Neural progenitor cell (in vitro differentiated cells): ENCODE measurements around the gene NACAD. TPM values are rescaled to one million over a fixed set of nuclear protein-coding genes. Genes with fewer than 3 reads are reported as not detected.

Experiments
- DNase-seq: peaks from one replicate; pipeline ENCODE4 v3.0.0-alpha.2; 2016; ENCODE audit warnings: low spot score
- H2AFZ ChIP-seq: fragments of 200-600 bp; sonication (generic); replicated peaks from 2 replicates; pipeline ENCODE4 v1.6.1; 2016; ENCODE audit warnings: antibody characterized with exemption
- H3F3A ChIP-seq: fragments of 200-600 bp; sonication (generic); 2 replicates; pipeline ENCODE4 v1.6.1; 2016; ENCODE audit warnings: antibody characterized with exemption, low read depth
- H3K27ac ChIP-seq: fragments of 200-600 bp; sonication (generic); 2 replicates; pipeline ENCODE4 v1.5.1; 2016; ENCODE audit warnings: mild to moderate bottlenecking
- H3K27me3 ChIP-seq: fragments of 200-600 bp; sonication (generic); 2 replicates; pipeline ENCODE4 v1.6.1; 2016; ENCODE audit warnings: mild to moderate bottlenecking, moderate library complexity
- H3K36me3 ChIP-seq: fragments of 200-600 bp; sonication (generic); 2 replicates; pipeline ENCODE4 v1.5.1; 2016
- H3K4me1 ChIP-seq: fragments of 200-600 bp; sonication (generic); 2 replicates; pipeline ENCODE4 v1.6.1; 2016; ENCODE audit warnings: mixed run types
- H3K4me2 ChIP-seq: fragments of 200-600 bp; sonication (generic); 2 replicates; pipeline ENCODE4 v1.6.1; 2016
- H3K4me3 ChIP-seq: fragments of 200-600 bp; sonication (generic); 2 replicates; pipeline ENCODE4 v1.5.1; 2016
- H3K79me2 ChIP-seq: fragments of 200-600 bp; sonication (generic); 2 replicates; pipeline ENCODE4 v1.6.1; 2016; ENCODE audit warnings: low read depth
- H3K9ac ChIP-seq: fragments of 200-600 bp; sonication (generic); 2 replicates; pipeline ENCODE4 v1.6.1; 2016
- H3K9me3 ChIP-seq: fragments of 200-600 bp; sonication (generic); 2 replicates; pipeline ENCODE4 v1.5.1; 2016; ENCODE audit warnings: low read depth
- H4K20me1 ChIP-seq: fragments of 200-600 bp; sonication (generic); 2 replicates; pipeline ENCODE4 v1.6.1; 2016; ENCODE audit warnings: low read depth
- H3K27ac Mint-ChIP-seq: 3 replicates; pipeline ENCODE4 v1.8.0; 2021; ENCODE audit warnings: mixed read lengths
- H3K27me3 Mint-ChIP-seq: 2 replicates; pipeline ENCODE4 v1.8.0; 2022; ENCODE audit warnings: low read depth, mild to moderate bottlenecking, inconsistent platforms, moderate library complexity, mixed read lengths; ENCODE audit not compliant: insufficient read depth
- H3K36me3 Mint-ChIP-seq: 3 replicates; pipeline ENCODE4 v1.8.0; 2021; ENCODE audit warnings: mixed read lengths
- H3K4me1 Mint-ChIP-seq: 3 replicates; pipeline ENCODE4 v1.8.0; 2021; ENCODE audit warnings: mixed read lengths
- H3K4me3 Mint-ChIP-seq: 3 replicates; pipeline ENCODE4 v1.8.0; 2021; ENCODE audit warnings: mild to moderate bottlenecking, moderate library complexity, mixed read lengths
- H3K9me3 Mint-ChIP-seq: 3 replicates; pipeline ENCODE4 v1.8.0; 2020; ENCODE audit warnings: mixed read lengths
- CTCF ChIP-seq: fragments of 200-600 bp; sonication (generic); IDR thresholded peaks from 2 replicates; pipeline ENCODE4 v1.5.1; 2017; ENCODE audit warnings: antibody characterized with exemption, mild to moderate bottlenecking
- EZH2 ChIP-seq: fragments of 200-600 bp; sonication (generic); IDR thresholded peaks from 2 replicates; pipeline ENCODE4 v1.6.1; 2017; ENCODE audit warnings: antibody characterized with exemption, mild to moderate bottlenecking, moderate library complexity
- EZH2phosphoT487 ChIP-seq: fragments of 200-600 bp; sonication (generic); IDR thresholded peaks from 2 replicates; pipeline ENCODE4 v1.6.1; 2017; ENCODE audit warnings: antibody characterized with exemption
- total RNA-seq: library from RNA; depleted of rRNA; stranded (reverse); fragments of >200 nt; gene quantifications from 2 replicates; pipeline ENCODE4 v1.2.3, GENCODE V29; 2015; ENCODE audit warnings: low replicate concordance

The NACAD gene
- 0.39 and 1.5 TPM in 2 replicates for total RNA-seq

- Mint-ChIP-seq H3K27me3 (peaks cover 10% of the 10 kb centered on the region), H3K4me1 (peaks cover 16% of the 10 kb centered on the region), H3K36me3 (no peaks in the 10 kb centered on the region), H3K27ac (peak within 1 kb of the TSS; percentile 32), H3K9me3 (peaks cover 6% of the 10 kb centered on the region), H3K4me3 (peak within 1 kb of the TSS; percentile 86)
- Histone ChIP-seq H3K27me3 (peaks cover 30% of the 10 kb centered on the region), H4K20me1 (peaks cover 5% of the 10 kb centered on the region), H3K9me3 (no peaks in the 10 kb centered on the region), H3K9ac (no peak within 1 kb of the TSS), H3F3A (peaks cover 3% of the 10 kb centered on the region), H3K4me3 (peak within 1 kb of the TSS; percentile 77), H3K4me1 (peaks cover 6% of the 10 kb centered on the region), H3K36me3 (no peaks in the 10 kb centered on the region), H2AFZ (peak within 1 kb of the TSS; percentile 96), H3K27ac (no peak within 1 kb of the TSS), H3K4me2 (peak within 1 kb of the TSS; percentile 92), H3K79me2 (no peaks in the 10 kb centered on the region)
- no peak for TF ChIP-seq EZH2phosphoT487
- TF ChIP-seq EZH2: no peak
- no peak for TF ChIP-seq CTCF
- DNase-seq: peak; percentile 63
These were observed at the start of gene NACAD for GRCh38 chr7:45088821-45089340. Gene NACAD, minus strand, starts transcription at chr7:45088969. Its CDS starts 75 bp downstream, at chr7:45088894.

- DNase-seq: peak; percentile 80
- H3K4me1 Mint-ChIP-seq: peaks cover 11% of the 10 kb centered on the region
- Histone ChIP-seq H4K20me1 (no peaks in the 10 kb centered on the region), H3K9me3 (no peaks in the 10 kb centered on the region), H3K79me2 (no peaks in the 10 kb centered on the region), H3K4me2 (no peak overlapping the region), H3K36me3 (no peaks in the 10 kb centered on the region), H3K27ac (no peak overlapping the region), H3K4me1 (no peaks in the 10 kb centered on the region), H3K27me3 (no peaks in the 10 kb centered on the region), H3F3A (no peaks in the 10 kb centered on the region), H2AFZ (peak overlapping the region; percentile 92), H3K4me3 (no peak overlapping the region), H3K9ac (no peak overlapping the region)
- no peak for TF ChIP-seq EZH2phosphoT487
- no peak for TF ChIP-seq EZH2
- TF ChIP-seq CTCF: peak; percentile 89
- no peaks in the 10 kb centered on the region for H3K9me3 Mint-ChIP-seq
- H3K27ac Mint-ChIP-seq: no peak overlapping the region
- H3K4me3 Mint-ChIP-seq: no peak overlapping the region
- peaks cover 4% of the 10 kb centered on the region for H3K27me3 Mint-ChIP-seq
- H3K36me3 Mint-ChIP-seq: no peaks in the 10 kb centered on the region
These were observed 47.6 kb upstream of the NACAD start for GRCh38 chr7:45136106-45137060.

GRCh38 chr7:45133877-45134276 is 45.1 kb upstream of the NACAD start:
- peaks cover 11% of the 10 kb centered on the region for H3K4me1 Mint-ChIP-seq
- Histone ChIP-seq H3K9me3 (no peaks in the 10 kb centered on the region), H2AFZ (no peak overlapping the region), H3K27me3 (no peaks in the 10 kb centered on the region), H3K79me2 (no peaks in the 10 kb centered on the region), H3K27ac (no peak overlapping the region), H3K9ac (no peak overlapping the region), H3K4me1 (no peaks in the 10 kb centered on the region), H4K20me1 (no peaks in the 10 kb centered on the region), H3K4me2 (no peak overlapping the region), H3K4me3 (no peak overlapping the region), H3F3A (no peaks in the 10 kb centered on the region), H3K36me3 (no peaks in the 10 kb centered on the region)
- no peak for DNase-seq
- no peak overlapping the region for H3K27ac Mint-ChIP-seq
- TF ChIP-seq CTCF: no peak
- TF ChIP-seq EZH2: no peak
- TF ChIP-seq EZH2phosphoT487: no peak
- peaks cover 6% of the 10 kb centered on the region for H3K27me3 Mint-ChIP-seq
- no peaks in the 10 kb centered on the region for H3K36me3 Mint-ChIP-seq
- H3K9me3 Mint-ChIP-seq: no peaks in the 10 kb centered on the region
- no peak overlapping the region for H3K4me3 Mint-ChIP-seq
